GM18520 (cell line): Measurements from ENCODE around the gene CYSTM1.

Experiments used
- ATAC-seq: cut with Tn5 transposase; IDR thresholded peaks from one replicate; pipeline ENCODE4 v1.9.1; 2021; ENCODE audit not compliant: unreplicated experiment

Gene CYSTM1

GRCh38 chr5:140252470-140253126 is 77.6 kb downstream of the CYSTM1 start:
- ATAC-seq: no peak

DNA sequence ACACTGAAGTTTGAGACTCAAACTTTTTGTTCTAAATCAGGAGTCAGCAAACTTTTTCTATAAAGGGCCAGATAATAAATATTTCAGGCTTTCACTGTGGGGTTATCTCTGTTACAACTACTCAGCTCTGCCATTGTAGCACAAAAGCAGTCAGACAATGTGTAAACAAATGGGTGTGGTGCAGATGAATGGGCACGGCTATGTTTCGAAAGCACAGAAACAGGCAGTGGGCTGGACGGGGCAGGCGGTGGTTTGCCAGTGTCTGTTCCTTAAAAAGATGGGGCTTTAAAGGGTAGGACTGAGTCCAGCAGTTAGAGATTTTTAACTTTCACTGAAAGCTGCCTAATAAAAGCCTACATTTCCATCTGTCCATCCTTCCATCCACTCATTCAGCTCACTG is 79.0 kb downstream of the CYSTM1 start:
- ATAC-seq: no peak

GRCh38 chr5:140255460-140256157 is 80.6 kb downstream of the CYSTM1 start:
- ATAC-seq: no peak

DNA sequence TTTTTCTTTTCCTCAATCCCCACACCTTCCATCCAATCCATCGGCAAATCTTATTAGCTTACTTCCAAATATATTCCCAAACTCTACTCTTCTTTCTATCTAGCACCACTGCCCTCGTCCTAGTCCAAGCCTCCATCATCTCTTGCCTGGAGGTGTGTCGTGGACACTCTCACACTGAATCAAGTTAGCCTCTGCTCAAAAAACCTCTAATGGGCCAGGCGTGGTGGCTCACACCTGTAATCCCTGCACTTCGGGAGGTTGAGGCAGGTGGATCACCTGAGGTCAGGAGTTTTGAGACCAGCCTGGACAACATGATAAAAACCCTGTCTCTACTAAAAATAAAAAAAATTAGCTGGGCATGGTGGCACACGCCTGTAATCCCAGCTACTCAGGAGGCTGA is 81.7 kb downstream of the CYSTM1 start:
- no peak for ATAC-seq

GRCh38 chr5:140258016-140258415 is 83.0 kb downstream of the CYSTM1 start:
- ATAC-seq: no peak

DNA sequence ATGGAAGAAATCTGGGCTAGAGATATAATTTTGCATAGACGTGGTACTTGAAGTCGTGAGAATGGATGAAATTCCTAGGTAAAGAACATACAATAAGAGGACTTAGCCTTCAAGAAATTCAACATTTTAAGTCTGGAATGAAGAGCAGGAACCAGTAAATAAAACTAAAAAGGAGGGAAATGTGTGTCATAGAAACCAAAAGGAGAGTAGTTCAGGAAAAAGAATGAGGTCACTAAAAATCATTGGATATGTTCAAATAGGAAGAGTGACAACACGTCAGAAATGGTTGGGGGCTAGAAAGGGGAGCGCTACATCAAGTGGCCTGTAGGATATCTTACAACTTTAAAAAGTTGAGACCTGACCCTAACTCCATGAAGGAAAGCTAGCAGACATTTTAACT is 83.9 kb downstream of the CYSTM1 start:
- ATAC-seq: no peak

GRCh38 chr5:140259500-140259899 is 84.5 kb downstream of the CYSTM1 start:
- no peak for ATAC-seq

- no peak for ATAC-seq
Observed at GRCh38 chr5:140260089-140260656, 85.2 kb downstream of the CYSTM1 start.

GRCh38 chr5:140261403-140262171 is 86.6 kb downstream of the CYSTM1 start:
- no peak for ATAC-seq

- no peak for ATAC-seq
Observed at GRCh38 chr5:140262221-140262620, 87.2 kb downstream of the CYSTM1 start.

DNA sequence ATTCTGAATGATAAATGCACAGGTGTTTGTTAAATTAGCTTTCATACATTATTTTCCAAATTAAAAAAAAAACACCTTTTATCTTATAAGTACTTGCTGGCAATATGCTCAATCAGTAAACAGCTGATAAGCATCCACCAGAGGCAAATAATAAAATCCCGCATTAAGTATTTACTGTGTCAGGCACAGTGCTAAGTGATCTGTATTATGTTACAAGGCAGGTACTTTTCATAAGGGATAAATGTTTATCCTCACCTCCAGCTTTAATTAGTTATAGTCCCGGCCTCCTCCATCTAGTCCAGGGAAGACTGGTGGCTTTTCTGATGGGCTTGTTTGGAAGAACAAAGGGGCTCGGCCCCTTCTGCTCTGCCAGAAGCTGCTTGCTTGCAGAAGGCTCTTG is 87.9 kb downstream of the CYSTM1 start:
- no peak for ATAC-seq

DNA sequence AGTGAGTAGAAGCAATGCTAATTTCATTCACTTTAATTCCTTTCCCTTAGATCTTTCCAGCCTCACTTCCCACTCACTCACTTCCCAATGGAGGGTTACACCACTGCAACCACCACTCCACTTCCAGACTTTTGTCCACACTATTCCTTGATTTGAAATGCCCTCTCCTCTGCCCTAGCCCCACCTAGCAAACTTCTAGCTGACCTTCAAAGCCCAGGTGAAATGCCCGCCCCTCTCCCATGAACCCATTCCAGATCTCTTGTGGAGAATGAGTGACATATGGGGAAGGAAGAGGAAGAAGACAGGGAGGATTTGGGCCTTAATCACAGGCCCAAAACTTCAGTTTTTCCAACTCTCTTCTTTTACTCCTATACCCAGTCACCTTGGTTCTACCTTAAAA is 90.9 kb downstream of the CYSTM1 start:
- no peak for ATAC-seq

- no peak for ATAC-seq
Observed at GRCh38 chr5:140266471-140267200, 91.6 kb downstream of the CYSTM1 start.

DNA sequence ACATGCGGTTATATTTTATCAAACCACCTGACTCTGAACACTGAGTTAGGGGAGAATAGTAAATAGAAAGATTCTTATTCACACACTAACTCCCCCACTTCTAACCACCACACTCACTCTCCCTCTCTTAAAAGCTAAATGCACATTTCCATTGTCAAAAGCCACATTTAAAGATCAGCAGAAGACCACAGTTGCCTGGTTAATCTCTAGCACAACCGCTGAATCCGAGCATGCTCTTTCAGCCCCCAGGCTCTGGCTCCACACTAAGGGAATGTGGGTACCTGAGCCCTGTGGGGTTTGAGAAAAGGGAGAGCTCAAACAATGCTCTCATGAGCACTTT is 92.2 kb downstream of the CYSTM1 start:
- no peak for ATAC-seq

- no peak for ATAC-seq
Observed at GRCh38 chr5:140267559-140268018, 92.6 kb downstream of the CYSTM1 start.

DNA sequence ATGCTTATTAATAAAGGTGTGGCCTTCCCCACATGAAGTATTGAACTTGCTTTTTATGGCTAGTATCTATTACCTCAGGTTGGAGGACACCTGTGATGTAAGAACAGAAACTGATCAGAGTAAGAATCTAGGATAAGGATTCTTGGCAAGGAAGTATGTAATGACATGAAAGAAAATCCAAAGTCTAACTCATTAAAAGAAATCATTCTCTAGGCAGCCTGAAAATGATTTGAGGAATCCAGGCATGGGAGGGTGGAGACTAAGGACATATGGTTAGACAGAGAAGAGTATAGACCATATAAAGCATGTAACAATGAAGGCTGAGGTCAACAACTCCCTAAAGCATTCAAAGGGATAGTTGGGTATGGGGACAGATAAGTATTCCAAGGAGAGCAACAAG is 95.0 kb downstream of the CYSTM1 start:
- no peak for ATAC-seq

DNA sequence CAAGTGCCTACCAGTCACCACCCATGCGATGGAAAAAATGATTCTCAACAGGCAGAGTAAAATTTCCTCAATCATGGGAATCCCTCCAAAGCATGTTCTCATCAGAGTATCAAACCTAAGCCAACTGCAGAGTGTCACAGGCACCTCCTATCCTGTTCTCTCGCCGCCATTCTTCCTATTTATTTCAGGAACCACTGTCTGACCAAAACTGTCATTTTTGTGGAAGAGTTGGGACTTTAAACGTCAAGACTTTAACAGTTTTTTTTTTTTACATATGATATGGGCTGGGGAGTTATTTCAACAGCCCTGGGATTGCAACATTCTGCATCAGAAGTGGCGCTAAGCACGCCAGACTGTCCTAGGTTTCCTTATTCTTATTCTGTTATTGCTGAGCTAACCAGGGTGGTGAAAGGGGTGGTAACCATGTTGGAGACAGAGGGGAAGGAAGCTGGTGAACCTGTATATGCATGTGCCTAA is 98.5 kb downstream of the CYSTM1 start:
- ATAC-seq: no peak

DNA sequence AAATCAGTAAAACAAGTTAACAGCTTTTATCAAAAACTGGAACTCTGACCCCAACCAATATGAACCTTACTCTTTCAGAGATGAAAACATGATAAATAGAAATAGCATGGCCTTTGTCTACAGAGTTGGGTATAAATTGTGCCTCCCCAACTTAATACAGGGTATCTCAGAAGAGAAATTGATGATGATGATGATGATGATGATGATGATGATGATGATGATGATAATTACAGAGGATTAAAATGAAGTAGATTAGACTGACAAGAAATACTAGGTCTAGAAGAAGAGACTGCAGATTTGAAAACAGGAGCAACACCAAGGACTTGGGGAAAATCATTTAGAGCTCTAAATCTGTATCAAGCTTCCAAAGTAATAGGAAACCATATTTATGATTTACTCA is 100.8 kb downstream of the CYSTM1 start:
- no peak for ATAC-seq

DNA sequence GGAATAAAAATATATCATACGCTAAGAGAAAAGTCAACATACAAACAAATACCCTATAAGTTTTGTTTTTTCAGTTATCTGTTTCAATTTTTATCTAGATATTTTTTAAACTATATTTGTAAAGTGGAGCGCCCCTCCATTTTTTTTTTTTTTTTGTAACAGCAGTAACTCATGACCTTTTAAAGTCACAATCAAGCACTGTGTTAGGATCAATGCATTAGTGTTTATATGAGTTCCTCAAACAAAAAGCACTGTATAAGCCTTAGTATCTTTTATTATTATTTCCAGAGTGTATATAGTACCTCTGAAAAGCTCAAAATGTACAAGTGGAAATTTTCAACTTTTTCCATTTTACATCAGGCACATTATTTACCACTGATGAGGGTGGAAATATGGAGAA is 107.3 kb downstream of the CYSTM1 start:
- ATAC-seq: no peak

DNA sequence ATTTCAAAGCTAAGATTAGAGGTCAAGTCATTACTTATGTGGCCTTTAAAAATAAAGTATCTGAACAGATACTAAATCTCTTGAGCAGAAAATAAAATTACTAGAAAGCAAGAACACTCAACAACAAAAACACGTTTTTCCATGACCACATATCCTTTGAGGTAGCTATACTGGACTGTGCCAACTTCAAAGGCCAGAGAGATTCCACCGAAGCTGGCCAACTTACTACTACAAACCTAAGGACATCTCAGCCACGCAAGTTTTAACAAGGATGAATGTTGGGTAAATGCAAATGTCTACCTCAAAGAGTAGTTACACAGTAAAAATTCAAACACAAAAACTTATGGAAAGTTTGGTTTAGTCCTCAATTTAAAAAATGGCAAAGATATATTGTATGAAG is 109.0 kb downstream of the CYSTM1 start:
- no peak for ATAC-seq

DNA sequence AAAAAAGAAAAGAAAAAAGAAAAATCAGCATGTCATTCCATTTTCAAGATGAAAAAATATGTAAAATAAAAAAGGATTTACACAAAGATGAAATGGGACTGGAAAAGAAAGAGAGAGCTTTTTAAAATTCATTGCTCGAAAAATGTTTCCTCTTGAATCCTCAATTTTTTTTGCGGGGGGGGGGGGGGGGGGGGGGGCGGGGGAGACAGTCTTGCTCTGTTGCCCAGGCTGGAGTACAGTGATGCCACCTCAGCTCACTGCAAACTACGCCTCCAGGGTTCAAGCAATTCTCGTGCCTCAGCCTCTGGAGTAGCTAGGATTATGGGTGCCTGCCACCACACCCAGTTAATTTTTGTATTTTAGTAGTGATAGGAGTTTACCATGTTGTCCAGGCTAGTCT is 111.4 kb downstream of the CYSTM1 start:
- ATAC-seq: no peak
